Activated CD8-positive, alpha-beta memory T cell treated with anti-CD3 and anti-CD28 coated beads, Interleukin-2, amount 10 ng/mL, durations not matched to agents 7 days and 5 days (primary cell): Measurements from ENCODE around the gene ATP2A1. TPM values are rescaled to one million over a fixed set of nuclear protein-coding genes. Genes with fewer than 3 reads are reported as not detected.

Experiments
- ATAC-seq: fragments of 150-1000 bp; cut with Tn5 transposase; one replicate; pipeline ENCODE4 v1.10.0; 2021; ENCODE audit warnings: moderate library complexity
- CTCF ChIA-PET: fragments of 350-600 bp; sonication (Branson Sonifier 250); formaldehyde crosslinking; loops from one replicate; lab custom pipeline; 2021; ENCODE audit warnings: antibody characterized with exemption; lab: Charles Lee
- DNase-seq: peaks from one replicate; pipeline ENCODE4 v3.0.0-alpha.2; 2020
- H3K27ac Mint-ChIP-seq: one replicate; pipeline ENCODE4 v1.8.0; 2021; ENCODE audit warnings: mild to moderate bottlenecking, mixed read lengths
- H3K27me3 Mint-ChIP-seq: one replicate; pipeline ENCODE4 v1.8.0; 2021; ENCODE audit warnings: mixed read lengths
- H3K36me3 Mint-ChIP-seq: one replicate; pipeline ENCODE4 v1.8.0; 2021; ENCODE audit warnings: mild to moderate bottlenecking, mixed read lengths
- H3K4me1 Mint-ChIP-seq: one replicate; pipeline ENCODE4 v1.8.0; 2021; ENCODE audit warnings: mixed read lengths
- H3K4me3 Mint-ChIP-seq: one replicate; pipeline ENCODE4 v1.8.0; 2021; ENCODE audit warnings: mild to moderate bottlenecking, moderate library complexity, mixed read lengths
- H3K9me3 Mint-ChIP-seq: one replicate; pipeline ENCODE4 v1.8.0; 2022; ENCODE audit warnings: low read depth, mixed read lengths
- total RNA-seq, 2 experiments: library from RNA; stranded (reverse); gene quantifications; one replicate each; pipeline ENCODE4 v1.2.3, GENCODE V29; 2021

The ATP2A1 gene
- total RNA-seq, 2 experiments from 2014 or later = 1.5 to 3.4 TPM

- no peaks in the 10 kb centered on the region for H3K9me3 Mint-ChIP-seq
- no peaks in the 10 kb centered on the region for H3K4me1 Mint-ChIP-seq
- H3K36me3 Mint-ChIP-seq = peaks cover 4% of the 10 kb centered on the region
- no peak overlapping the region for H3K27ac Mint-ChIP-seq
- no peaks in the 10 kb centered on the region for H3K27me3 Mint-ChIP-seq
- CTCF ChIA-PET = no interaction called here
- no peak for ATAC-seq
- DNase-seq = no peak
- H3K4me3 Mint-ChIP-seq = no peak overlapping the region
Measured at GRCh38 chr16:28910086-28911031, 32.1 kb downstream of the ATP2A1 start.

DNA sequence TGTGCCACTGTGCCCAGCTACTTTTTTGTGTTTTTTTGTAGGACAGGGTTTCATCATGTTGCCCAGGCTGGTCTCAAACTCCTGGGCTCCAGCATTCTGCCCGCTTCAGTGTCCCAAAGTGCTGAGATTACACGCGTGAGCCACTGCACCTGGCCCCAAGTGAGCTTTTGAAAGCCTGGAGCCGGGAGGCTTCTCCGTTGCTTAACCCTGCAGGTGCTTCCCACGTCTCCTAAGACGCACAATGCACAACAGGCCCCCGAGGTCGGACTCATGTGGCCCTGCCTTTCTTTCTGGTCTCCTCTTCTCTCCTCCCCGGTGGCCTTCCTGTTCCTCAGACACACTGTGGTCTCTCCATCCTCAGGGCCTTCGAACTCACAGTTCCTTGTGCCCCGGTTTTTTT, 34.3 kb downstream of the ATP2A1 start:
- Mint-ChIP-seq H3K27me3 (no peaks in the 10 kb centered on the region), H3K4me1 (no peaks in the 10 kb centered on the region), H3K36me3 (peaks cover 11% of the 10 kb centered on the region), H3K9me3 (no peaks in the 10 kb centered on the region), H3K4me3 (no peak overlapping the region), H3K27ac (no peak overlapping the region)
- ATAC-seq (no peak), DNase-seq (no peak)
- CTCF ChIA-PET = no interaction called here

DNA sequence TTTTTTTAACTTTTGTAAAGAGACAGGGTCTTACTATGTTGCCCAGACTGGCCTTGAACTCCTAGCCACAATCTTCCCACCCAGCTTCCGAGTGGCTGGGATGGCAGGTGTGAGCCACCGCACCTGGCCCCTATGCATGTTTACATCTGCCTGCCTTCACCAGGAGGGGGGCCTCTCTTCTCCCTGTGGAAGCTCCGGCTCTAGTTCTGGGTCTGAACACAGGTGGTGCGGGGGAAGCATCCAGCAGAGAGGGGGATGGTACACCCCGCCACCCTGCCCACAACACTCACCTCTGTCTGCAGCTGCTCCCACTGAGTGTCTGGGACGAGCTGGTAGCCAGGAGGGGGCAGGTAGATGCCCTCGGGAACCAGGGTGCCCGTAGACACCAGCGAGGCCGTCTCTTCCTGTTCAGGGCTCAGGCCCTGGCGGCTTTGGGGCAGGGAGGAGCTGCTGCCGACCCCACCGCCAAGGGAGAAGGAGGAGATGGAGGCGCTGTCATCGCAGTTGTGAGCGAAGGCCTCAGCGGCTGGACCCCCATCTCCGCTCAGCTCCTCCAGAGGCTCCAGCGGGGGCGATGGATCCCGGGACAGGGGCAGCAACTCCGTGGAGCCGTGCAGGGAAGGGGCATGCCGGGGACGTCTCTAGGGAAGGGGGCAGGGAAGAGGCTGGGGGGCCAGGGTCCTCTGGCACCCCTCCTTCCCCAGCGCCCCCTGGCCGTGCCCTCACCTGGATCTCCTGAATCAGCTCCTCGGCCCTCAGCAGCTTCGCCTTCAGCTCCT, 35.8 kb downstream of the ATP2A1 start:
- peaks cover 11% of the 10 kb centered on the region for H3K36me3 Mint-ChIP-seq
- H3K4me1 Mint-ChIP-seq = no peaks in the 10 kb centered on the region

GRCh38 chr16:28915181-28915580, 36.9 kb downstream of the ATP2A1 start:
- Mint-ChIP-seq H3K27ac (no peak overlapping the region), H3K4me3 (no peak overlapping the region), H3K9me3 (no peaks in the 10 kb centered on the region), H3K27me3 (no peaks in the 10 kb centered on the region), H3K36me3 (peaks cover 11% of the 10 kb centered on the region), H3K4me1 (no peaks in the 10 kb centered on the region)
- DNase-seq (no peak), ATAC-seq (no peak)
- CTCF ChIA-PET = interaction anchor here (3.1 kb wide), 1 partner anchor 31 kb away, joined by 9 read pairs; no protein-coding TSS in a partner anchor

More for the DNA sequence above, 35.8 kb downstream of the ATP2A1 start:
- CTCF ChIA-PET = interaction anchor here (3.1 kb wide), 1 partner anchor 32 kb away, joined by 9 read pairs; no protein-coding TSS in a partner anchor
- Mint-ChIP-seq H3K27ac (no peak overlapping the region), H3K9me3 (no peaks in the 10 kb centered on the region), H3K27me3 (no peaks in the 10 kb centered on the region), H3K4me3 (no peak overlapping the region)
- DNase-seq (no peak), ATAC-seq (no peak)

GRCh38 chr16:28917095-28917494, 38.8 kb downstream of the ATP2A1 start:
- H3K27me3 Mint-ChIP-seq = no peaks in the 10 kb centered on the region
- no peak overlapping the region for H3K4me3 Mint-ChIP-seq
- peaks cover 15% of the 10 kb centered on the region for H3K36me3 Mint-ChIP-seq
- no peaks in the 10 kb centered on the region for H3K4me1 Mint-ChIP-seq
- no peak for ATAC-seq
- no peaks in the 10 kb centered on the region for H3K9me3 Mint-ChIP-seq
- peak overlapping the region; percentile 18 for H3K27ac Mint-ChIP-seq
- CTCF ChIA-PET = interaction anchor here (3.1 kb wide), 1 partner anchor 29 kb away, joined by 9 read pairs; no protein-coding TSS in a partner anchor
- no peak for DNase-seq

- peaks cover 13% of the 10 kb centered on the region for H3K36me3 Mint-ChIP-seq
- no peak overlapping the region for H3K4me3 Mint-ChIP-seq
- CTCF ChIA-PET = interaction anchor here (0.8 to 1.8 kb wide), 2 partner anchors 17 to 27 kb away, joined by 3 to 7 read pairs; no protein-coding TSS in a partner anchor
- DNase-seq = no peak
- H3K27me3 Mint-ChIP-seq = no peaks in the 10 kb centered on the region
- peaks cover 3% of the 10 kb centered on the region for H3K4me1 Mint-ChIP-seq
- H3K9me3 Mint-ChIP-seq = no peaks in the 10 kb centered on the region
- H3K27ac Mint-ChIP-seq = no peak overlapping the region
- ATAC-seq = no peak
Measured at GRCh38 chr16:28918698-28919097, 40.4 kb downstream of the ATP2A1 start.

DNA sequence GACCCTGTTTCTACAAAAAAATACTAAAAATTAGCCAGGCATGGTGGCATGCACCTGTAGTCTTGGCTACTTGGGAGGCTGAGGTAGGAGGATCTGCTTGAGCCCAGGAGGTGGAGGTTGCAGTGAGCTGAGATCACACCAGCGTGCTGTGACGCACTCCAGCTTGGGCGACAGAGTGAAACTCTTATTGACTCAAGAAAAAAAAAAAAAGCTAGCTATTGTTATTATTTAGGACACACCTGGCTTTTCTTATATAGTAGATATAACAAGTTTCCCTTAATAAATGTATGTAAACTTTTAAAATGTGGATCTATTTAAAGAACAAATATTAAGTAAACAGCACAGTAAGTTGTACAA, 44.9 kb downstream of the ATP2A1 start:
- Mint-ChIP-seq H3K4me1 (peaks cover 18% of the 10 kb centered on the region), H3K27me3 (no peaks in the 10 kb centered on the region), H3K27ac (peak overlapping the region; percentile 8), H3K9me3 (no peaks in the 10 kb centered on the region), H3K4me3 (peak overlapping the region; percentile 32), H3K36me3 (peaks cover 4% of the 10 kb centered on the region)
- DNase-seq (no peak), ATAC-seq (no peak)
- CTCF ChIA-PET = interaction anchor here (1.1 kb wide), 2 partner anchors 15 to 76 kb away, joined by 3 read pairs; no protein-coding TSS in a partner anchor

DNA sequence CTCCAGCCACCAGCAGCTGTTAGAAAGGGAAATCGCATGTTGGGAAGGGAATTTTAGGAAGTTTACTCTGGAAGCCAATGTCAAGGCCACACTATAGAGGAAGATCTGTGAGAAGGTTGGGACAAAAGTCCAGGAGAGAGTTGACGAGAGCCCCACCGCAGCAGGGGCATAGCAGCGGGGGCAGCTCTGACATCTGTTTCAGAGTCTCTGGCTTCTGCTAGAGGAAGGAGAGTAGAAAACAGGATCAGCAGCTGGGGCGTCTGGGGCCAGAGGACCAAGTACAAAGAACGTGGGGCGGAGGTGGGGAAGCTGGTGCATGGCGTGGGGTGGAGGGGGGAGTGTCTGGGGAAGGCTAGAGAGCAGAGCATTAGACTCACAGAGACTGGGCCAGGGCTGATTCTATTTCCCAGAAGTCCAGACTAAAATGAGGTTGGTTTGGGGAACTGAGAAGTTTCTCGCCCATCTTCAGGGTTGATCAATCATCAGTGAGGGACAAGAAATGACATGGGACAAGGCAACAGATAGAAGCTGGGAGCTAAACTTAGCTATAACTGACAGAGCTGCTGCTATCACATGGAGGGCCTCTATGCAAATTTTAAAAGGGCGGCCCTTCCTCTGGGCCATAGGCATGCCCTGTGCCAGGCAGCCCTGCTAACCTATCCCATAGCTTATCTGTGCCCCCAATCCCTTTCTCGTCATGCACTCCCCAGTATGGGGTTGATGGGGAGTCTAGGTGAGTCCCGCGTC, 45.5 kb downstream of the ATP2A1 start:
- no peaks in the 10 kb centered on the region for H3K9me3 Mint-ChIP-seq
- CTCF ChIA-PET = interaction anchor here (1.1 to 1.7 kb wide), 3 partner anchors 14 to 77 kb away, joined by 3 to 11 read pairs (median 3); no protein-coding TSS in a partner anchor
- H3K36me3 Mint-ChIP-seq = peaks cover 4% of the 10 kb centered on the region
- peaks cover 18% of the 10 kb centered on the region for H3K4me1 Mint-ChIP-seq
- H3K4me3 Mint-ChIP-seq = peak overlapping the region; percentile 89
- peak overlapping the region; percentile 96 for H3K27ac Mint-ChIP-seq
- ATAC-seq (no peak), DNase-seq (no peak)
- H3K27me3 Mint-ChIP-seq = no peaks in the 10 kb centered on the region

DNA sequence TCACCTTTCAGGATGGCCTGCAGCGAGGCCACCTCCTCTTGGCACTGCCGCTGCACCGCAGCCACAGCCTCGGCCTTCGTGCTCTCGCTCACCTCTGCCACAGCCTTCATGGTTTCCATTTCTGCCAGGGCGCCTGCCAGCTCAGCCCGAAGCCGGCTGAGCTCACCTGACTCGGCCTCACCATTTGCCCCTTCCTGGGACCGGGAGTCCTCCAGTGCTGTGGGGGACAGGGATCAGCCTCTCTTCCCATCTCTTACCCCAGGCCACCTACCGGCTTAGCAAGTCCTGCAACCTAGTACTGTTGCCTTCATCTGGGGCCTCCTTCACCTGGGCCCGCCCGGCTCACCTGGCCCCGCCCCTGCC, 46.1 kb downstream of the ATP2A1 start:
- CTCF ChIA-PET = interaction anchor here (1.1 to 1.7 kb wide), 3 partner anchors 14 to 77 kb away, joined by 3 to 11 read pairs (median 3); no protein-coding TSS in a partner anchor

DNA sequence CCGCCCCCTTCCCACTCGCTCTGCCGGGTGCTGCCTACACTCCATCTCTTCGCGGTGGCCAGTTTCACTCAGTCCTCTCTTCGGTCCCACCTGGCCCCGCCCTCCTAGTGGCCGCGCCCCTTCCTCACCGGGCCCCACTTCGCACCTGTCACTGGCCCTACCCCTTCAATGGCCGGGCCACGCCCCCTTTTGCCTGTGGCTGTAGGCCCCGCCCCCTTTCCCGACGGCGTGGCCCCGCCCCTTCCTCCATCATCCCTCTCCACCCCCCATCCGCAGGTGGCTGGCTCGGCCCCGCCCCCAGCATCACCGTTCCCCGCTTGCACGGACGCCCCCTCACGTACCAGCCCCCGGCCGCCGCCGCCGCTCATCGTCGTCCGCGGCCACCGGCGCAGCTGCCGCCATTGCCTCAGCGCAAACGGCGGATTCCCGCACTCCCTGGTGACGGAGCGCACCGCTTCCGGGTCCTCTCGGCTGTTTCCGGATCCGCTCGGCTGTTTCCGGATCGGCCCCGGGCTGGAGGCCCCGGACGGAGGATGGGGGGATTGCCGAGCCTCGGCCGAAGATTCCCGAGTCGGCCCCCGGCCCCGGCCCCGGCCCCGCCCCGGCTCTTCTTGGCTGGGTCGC, 46.6 kb downstream of the ATP2A1 start, which contains the start of gene RABEP2:
RABEP2 (minus strand) TSS at position 477 of the 624 bp plus-strand sequence; CDS start at position 402, 75 bp downstream.
- H3K27me3 Mint-ChIP-seq = no peaks in the 10 kb centered on the region
- H3K27ac Mint-ChIP-seq = peak within 1 kb of the TSS; percentile 96
- DNase-seq (peak; percentile 97), ATAC-seq (peak; percentile 93)
- CTCF ChIA-PET = interaction anchor here (1.7 kb wide), 1 partner anchor 21 kb away, joined by 11 read pairs; no protein-coding TSS in a partner anchor
- peak within 1 kb of the TSS; percentile 89 for H3K4me3 Mint-ChIP-seq
- peaks cover 4% of the 10 kb centered on the region for H3K36me3 Mint-ChIP-seq
- H3K9me3 Mint-ChIP-seq = no peaks in the 10 kb centered on the region
- H3K4me1 Mint-ChIP-seq = peaks cover 18% of the 10 kb centered on the region

More for the DNA sequence above, 46.1 kb downstream of the ATP2A1 start:
- no peak for DNase-seq
- H3K27me3 Mint-ChIP-seq = no peaks in the 10 kb centered on the region
- H3K4me1 Mint-ChIP-seq = peaks cover 18% of the 10 kb centered on the region
- peak overlapping the region; percentile 96 for H3K27ac Mint-ChIP-seq
- no peak for ATAC-seq
- H3K4me3 Mint-ChIP-seq = peak overlapping the region; percentile 89
- peaks cover 4% of the 10 kb centered on the region for H3K36me3 Mint-ChIP-seq
- H3K9me3 Mint-ChIP-seq = no peaks in the 10 kb centered on the region

DNA sequence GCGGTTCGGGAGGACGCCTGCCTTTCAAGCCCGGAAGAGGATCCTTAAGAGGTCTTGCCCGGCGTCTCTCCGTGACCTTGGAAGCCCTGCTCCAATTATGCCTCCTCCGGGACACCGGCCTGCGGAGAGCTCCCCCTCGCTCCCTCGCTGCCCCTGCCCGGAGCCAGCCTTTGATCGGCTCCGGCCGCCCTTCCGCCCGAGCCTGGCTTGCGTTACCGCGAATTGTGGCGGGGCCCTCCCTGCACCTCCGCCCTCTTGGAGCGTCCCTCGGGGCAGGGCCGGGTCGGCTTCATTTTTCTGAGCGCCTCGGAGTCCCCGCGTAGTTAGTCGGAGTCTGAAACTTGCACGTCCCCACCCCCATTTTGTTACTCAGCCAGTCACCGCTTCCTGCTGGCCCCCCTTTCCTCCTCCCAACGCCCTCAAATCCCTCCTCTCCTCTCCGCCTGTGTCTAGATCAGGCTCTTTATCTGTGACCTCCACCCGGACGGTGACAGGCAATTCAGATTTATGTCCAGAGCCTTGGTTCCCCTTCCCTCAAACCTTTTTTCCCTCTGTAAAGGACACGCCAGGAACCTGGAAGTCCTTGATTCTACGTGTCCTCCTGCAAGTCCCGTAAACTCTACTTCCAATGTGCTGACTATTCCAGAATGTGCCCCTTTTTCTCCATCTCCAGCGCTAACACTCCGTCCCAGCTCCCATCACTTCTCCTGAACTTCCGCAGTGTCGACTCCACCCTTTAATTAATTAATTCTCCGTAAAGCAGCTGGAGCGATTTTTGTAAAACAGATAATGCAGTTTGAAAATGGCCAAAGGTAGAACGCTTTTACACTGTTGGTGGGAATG, 47.3 kb downstream of the ATP2A1 start:
- Mint-ChIP-seq H3K4me3 (peak overlapping the region; percentile 89), H3K36me3 (peaks cover 4% of the 10 kb centered on the region), H3K27ac (peak overlapping the region; percentile 96), H3K9me3 (no peaks in the 10 kb centered on the region), H3K4me1 (peaks cover 20% of the 10 kb centered on the region), H3K27me3 (no peaks in the 10 kb centered on the region)
- DNase-seq (peak; percentile 89), ATAC-seq (peak; percentile 71)
- CTCF ChIA-PET = interaction anchor here (1.1 to 1.5 kb wide), 2 partner anchors 20 to 51 kb away, joined by 3 to 7 read pairs; no protein-coding TSS in a partner anchor
